MG63 (cell line): ENCODE measurements around the gene PKD1L1. TPM values are rescaled to one million over a fixed set of nuclear protein-coding genes. Genes with fewer than 3 reads are reported as not detected.
A peak's percentile ranks its signal among the peaks of the same experiment; 100 is the strongest.
"Not testable (repeated sequence)": the region's sequence is repeated elsewhere in the genome, so short reads cannot be mapped to it uniquely, and the experiment has no call there.

Source experiments
- DNase-seq: peaks from one replicate; pipeline ENCODE4 v3.0.0-alpha.2; 2020
- H3K27me3 ChIP-seq: fragments of 250-450 bp; sonication (Bioruptor Pico); 2 replicates; pipeline ENCODE4 v1.5.1; 2020; ENCODE audit warnings: mild to moderate bottlenecking, moderate library complexity
- H3K36me3 ChIP-seq: fragments of 250-450 bp; sonication (Bioruptor Pico); 2 replicates; pipeline ENCODE4 v1.5.1; 2020; ENCODE audit warnings: mild to moderate bottlenecking, moderate library complexity
- H3K4me3 ChIP-seq: fragments of 250-450 bp; sonication (Bioruptor Pico); 2 replicates; pipeline ENCODE4 v1.5.1; 2020; ENCODE audit warnings: mild to moderate bottlenecking, moderate library complexity
- H3K9me3 ChIP-seq: fragments of 250-450 bp; sonication (Bioruptor Pico); 2 replicates; pipeline ENCODE4 v1.5.1; 2020; ENCODE audit warnings: mild to moderate bottlenecking, moderate library complexity
- total RNA-seq: library from RNA; depleted of rRNA; stranded (reverse); fragments of >200 nt; shearing (Covaris generic); gene quantifications from 2 replicates; pipeline ENCODE4 v1.2.3, GENCODE V29; 2014; ENCODE audit warnings: low replicate concordance

Gene PKD1L1
- total RNA-seq, 1 experiment from 2014 or later: 0.13 TPM

GRCh38 chr7:47944536-47945260 is 3.6 kb downstream of the PKD1L1 start:
- H3K27me3 ChIP-seq: no peaks in the 10 kb centered on the region
- DNase-seq: no peak

GRCh38 chr7:47943676-47944474 is 4.4 kb downstream of the PKD1L1 start:
- peak; percentile 37 for DNase-seq
- Histone ChIP-seq H3K9me3 (no peaks in the 10 kb centered on the region), H3K36me3 (no peaks in the 10 kb centered on the region), H3K27me3 (no peaks in the 10 kb centered on the region), H3K4me3 (no peak overlapping the region)

More at GRCh38 chr7:47944536-47945260, 3.6 kb downstream of the PKD1L1 start:
- Histone ChIP-seq H3K9me3 (no peaks in the 10 kb centered on the region), H3K4me3 (no peak overlapping the region), H3K36me3 (no peaks in the 10 kb centered on the region)

GRCh38 chr7:47942651-47943050 is 5.6 kb downstream of the PKD1L1 start:
- not testable (repeated sequence) for H3K36me3 ChIP-seq, H3K4me3 ChIP-seq, DNase-seq, H3K27me3 ChIP-seq, H3K9me3 ChIP-seq

GRCh38 chr7:47942132-47942531 is 6.1 kb downstream of the PKD1L1 start:
- Histone ChIP-seq H3K36me3 (no peaks in the 10 kb centered on the region), H3K4me3 (no peak overlapping the region), H3K27me3 (no peaks in the 10 kb centered on the region), H3K9me3 (no peaks in the 10 kb centered on the region)
- DNase-seq: no peak

- Histone ChIP-seq H3K4me3 (no peak overlapping the region), H3K27me3 (no peaks in the 10 kb centered on the region), H3K36me3 (no peaks in the 10 kb centered on the region), H3K9me3 (no peaks in the 10 kb centered on the region)
- DNase-seq: peak; percentile 77
Observed at GRCh38 chr7:47941136-47941844, 7.0 kb downstream of the PKD1L1 start.

GRCh38 chr7:47940088-47941013 is 7.9 kb downstream of the PKD1L1 start:
- peak; percentile 59 for DNase-seq
- H3K27me3 ChIP-seq: no peaks in the 10 kb centered on the region
- H3K9me3 ChIP-seq: no peaks in the 10 kb centered on the region
- H3K4me3 ChIP-seq: no peak overlapping the region
- H3K36me3 ChIP-seq: no peaks in the 10 kb centered on the region

GRCh38 chr7:47939425-47940036 is 8.7 kb downstream of the PKD1L1 start:
- Histone ChIP-seq H3K9me3 (no peaks in the 10 kb centered on the region), H3K4me3 (no peak overlapping the region), H3K27me3 (no peaks in the 10 kb centered on the region), H3K36me3 (no peaks in the 10 kb centered on the region)
- DNase-seq: no peak

GRCh38 chr7:47938574-47939165 is 9.6 kb downstream of the PKD1L1 start:
- Histone ChIP-seq H3K27me3 (no peaks in the 10 kb centered on the region), H3K36me3 (no peaks in the 10 kb centered on the region), H3K9me3 (no peaks in the 10 kb centered on the region), H3K4me3 (no peak overlapping the region)
- DNase-seq: no peak

GRCh38 chr7:47937711-47938573 is 10.3 kb downstream of the PKD1L1 start:
- DNase-seq: no peak
- Histone ChIP-seq H3K27me3 (no peaks in the 10 kb centered on the region), H3K36me3 (no peaks in the 10 kb centered on the region), H3K9me3 (no peaks in the 10 kb centered on the region), H3K4me3 (no peak overlapping the region)

GRCh38 chr7:47937065-47937687 is 11.1 kb downstream of the PKD1L1 start:
- Histone ChIP-seq H3K27me3 (no peaks in the 10 kb centered on the region), H3K4me3 (no peak overlapping the region), H3K36me3 (no peaks in the 10 kb centered on the region), H3K9me3 (no peaks in the 10 kb centered on the region)
- DNase-seq: no peak

GRCh38 chr7:47936323-47936722 is 11.9 kb downstream of the PKD1L1 start:
- Histone ChIP-seq H3K27me3 (no peaks in the 10 kb centered on the region), H3K9me3 (no peaks in the 10 kb centered on the region), H3K4me3 (no peak overlapping the region), H3K36me3 (no peaks in the 10 kb centered on the region)
- DNase-seq: no peak

GRCh38 chr7:47935336-47935735 is 12.9 kb downstream of the PKD1L1 start:
- no peak for DNase-seq

GRCh38 chr7:47934831-47935230 is 13.4 kb downstream of the PKD1L1 start:
- DNase-seq: no peak

More at GRCh38 chr7:47935336-47935735, 12.9 kb downstream of the PKD1L1 start:
- H3K27me3 ChIP-seq: no peaks in the 10 kb centered on the region
- no peaks in the 10 kb centered on the region for H3K9me3 ChIP-seq
- no peak overlapping the region for H3K4me3 ChIP-seq
- H3K36me3 ChIP-seq: no peaks in the 10 kb centered on the region

GRCh38 chr7:47933215-47933614 is 15.1 kb downstream of the PKD1L1 start:
- Histone ChIP-seq H3K4me3 (no peak overlapping the region), H3K9me3 (no peaks in the 10 kb centered on the region), H3K36me3 (no peaks in the 10 kb centered on the region), H3K27me3 (no peaks in the 10 kb centered on the region)
- no peak for DNase-seq

More at GRCh38 chr7:47934831-47935230, 13.4 kb downstream of the PKD1L1 start:
- no peaks in the 10 kb centered on the region for H3K27me3 ChIP-seq
- H3K4me3 ChIP-seq: no peak overlapping the region
- H3K9me3 ChIP-seq: no peaks in the 10 kb centered on the region
- no peaks in the 10 kb centered on the region for H3K36me3 ChIP-seq
